Brain pericyte (primary cell): Measurements from ENCODE around the gene MEIS3.

Source experiments
- DNase-seq: peaks from one replicate; pipeline ENCODE4 v3.0.0-alpha.2; 2012; ENCODE audit warnings: low read depth, low spot score

MEIS3 gene

GRCh38 chr19:47419030-47419783, at the start of gene MEIS3:
MEIS3 (minus strand) TSS chr19:47419527; CDS start chr19:47419081, 446 bp downstream.
- DNase-seq = no peak

DNA sequence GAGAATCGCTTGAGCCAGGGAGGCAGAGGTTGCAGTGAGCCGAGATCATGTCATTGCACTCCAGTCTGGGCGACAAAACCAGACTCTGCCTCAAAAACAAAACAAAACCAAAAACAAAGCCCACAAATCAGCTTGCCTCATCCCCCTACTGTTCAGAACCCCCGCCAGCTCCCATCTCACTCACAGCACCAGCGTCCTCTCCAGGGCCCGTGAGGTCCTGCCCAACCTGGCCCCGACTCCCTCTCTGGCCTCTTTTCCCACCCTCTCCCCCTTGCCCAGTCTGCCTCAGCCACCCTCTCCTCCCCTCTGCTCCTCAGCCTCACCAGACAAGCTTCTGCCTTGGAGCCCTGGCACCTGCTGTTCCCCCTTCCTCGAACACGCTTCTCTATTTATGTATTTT, 48.6 kb upstream of the MEIS3 start:
- no peak for DNase-seq

GRCh38 chr19:47465957-47466356, 46.6 kb upstream of the MEIS3 start:
- no peak for DNase-seq

DNA sequence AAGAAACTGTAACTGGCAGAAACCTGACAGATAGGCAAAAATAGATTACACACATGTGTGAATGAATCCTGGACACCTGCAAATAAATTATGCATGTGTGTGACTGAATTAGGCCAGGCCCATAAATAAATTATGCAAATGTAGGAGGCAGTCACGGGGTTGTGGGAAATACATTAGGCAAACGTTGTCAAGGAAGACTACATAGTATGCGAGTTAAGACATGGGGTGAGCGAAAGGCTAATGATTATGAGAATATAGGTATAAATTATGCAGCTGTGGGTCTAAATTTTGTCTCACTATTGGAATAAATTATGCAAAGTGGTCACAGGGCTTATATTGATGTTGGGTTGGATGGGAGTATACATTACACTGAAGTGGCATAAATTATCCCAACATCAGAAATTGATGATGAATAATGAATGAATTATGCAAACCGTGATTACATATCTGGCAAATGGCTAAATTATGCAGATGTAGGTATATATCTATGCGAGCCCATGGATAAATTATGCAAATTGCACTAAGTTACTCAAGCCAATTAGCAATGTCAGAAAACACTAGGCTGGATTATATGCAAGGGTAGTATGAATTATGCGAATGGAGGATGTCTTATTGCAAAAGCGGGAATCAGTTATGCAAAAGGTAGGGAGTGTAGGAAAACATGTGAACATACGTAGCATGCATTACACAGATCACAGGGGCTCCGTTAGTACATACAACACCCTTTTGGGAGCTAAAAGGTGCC, 45.5 kb upstream of the MEIS3 start:
- no peak for DNase-seq

DNA sequence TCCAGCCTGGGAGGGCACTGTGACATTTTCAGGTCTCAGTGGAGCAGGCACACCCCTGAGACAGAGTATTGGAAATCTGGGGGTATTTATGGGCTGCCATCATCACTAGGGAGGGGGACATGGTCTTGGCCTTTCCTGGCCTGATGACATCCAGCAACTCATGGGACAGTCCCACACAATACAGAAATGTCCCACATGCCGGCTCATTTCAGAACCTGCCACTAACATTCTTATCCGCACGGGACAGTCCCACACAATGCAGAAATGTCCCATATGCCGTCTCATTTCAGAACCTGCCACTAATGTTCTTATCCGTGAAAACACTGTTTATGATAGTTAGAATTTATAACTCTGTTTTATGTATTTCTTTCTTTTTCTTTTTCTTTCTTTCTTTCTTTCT, 42.5 kb upstream of the MEIS3 start:
- no peak for DNase-seq

DNA sequence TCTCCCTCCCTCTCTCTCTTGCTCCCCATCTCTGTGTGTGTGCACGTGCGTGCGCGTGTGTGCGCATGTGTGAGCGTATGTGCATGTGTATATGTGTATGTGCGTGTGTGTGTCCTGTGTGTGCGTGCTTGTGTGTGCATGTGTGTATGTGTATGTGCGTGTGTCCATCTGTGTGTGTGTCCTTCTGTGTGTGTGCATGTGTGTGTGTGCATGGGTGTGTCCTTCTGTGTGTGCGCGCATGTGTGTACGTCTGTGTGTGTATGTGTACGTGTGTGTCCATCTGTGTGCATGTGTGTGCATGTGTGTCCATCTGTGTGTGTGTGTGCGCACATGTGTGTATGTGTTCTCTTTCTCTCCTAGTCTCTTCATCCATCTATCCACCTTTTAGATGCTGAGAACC, 40.1 kb upstream of the MEIS3 start:
- no peak for DNase-seq

- DNase-seq = no peak
Measured at GRCh38 chr19:47458672-47459071, 39.3 kb upstream of the MEIS3 start.

- no peak for DNase-seq
Measured at GRCh38 chr19:47456721-47457474, 37.6 kb upstream of the MEIS3 start.

DNA sequence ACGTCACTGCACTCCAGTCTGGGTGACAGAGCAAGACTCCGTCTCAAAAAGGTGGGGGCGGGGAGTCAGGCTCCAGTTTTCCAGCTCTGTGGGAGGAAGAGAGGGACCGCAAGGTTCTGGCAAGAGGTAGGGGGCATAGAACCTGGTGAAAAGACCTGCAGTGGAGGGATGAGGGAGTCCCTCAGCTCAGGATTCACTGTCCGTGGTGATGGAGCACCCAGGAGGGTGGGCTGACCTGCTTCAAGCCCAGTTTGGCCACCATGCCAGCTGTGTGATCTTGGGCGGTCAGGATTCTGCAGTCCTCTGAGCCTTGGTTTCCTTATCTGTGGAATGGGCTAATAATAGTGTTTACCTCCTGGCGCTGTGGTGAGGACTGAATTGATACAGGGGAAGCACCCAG, 31.2 kb upstream of the MEIS3 start:
- no peak for DNase-seq

GRCh38 chr19:47448360-47448727, 29.0 kb upstream of the MEIS3 start:
- no peak for DNase-seq

DNA sequence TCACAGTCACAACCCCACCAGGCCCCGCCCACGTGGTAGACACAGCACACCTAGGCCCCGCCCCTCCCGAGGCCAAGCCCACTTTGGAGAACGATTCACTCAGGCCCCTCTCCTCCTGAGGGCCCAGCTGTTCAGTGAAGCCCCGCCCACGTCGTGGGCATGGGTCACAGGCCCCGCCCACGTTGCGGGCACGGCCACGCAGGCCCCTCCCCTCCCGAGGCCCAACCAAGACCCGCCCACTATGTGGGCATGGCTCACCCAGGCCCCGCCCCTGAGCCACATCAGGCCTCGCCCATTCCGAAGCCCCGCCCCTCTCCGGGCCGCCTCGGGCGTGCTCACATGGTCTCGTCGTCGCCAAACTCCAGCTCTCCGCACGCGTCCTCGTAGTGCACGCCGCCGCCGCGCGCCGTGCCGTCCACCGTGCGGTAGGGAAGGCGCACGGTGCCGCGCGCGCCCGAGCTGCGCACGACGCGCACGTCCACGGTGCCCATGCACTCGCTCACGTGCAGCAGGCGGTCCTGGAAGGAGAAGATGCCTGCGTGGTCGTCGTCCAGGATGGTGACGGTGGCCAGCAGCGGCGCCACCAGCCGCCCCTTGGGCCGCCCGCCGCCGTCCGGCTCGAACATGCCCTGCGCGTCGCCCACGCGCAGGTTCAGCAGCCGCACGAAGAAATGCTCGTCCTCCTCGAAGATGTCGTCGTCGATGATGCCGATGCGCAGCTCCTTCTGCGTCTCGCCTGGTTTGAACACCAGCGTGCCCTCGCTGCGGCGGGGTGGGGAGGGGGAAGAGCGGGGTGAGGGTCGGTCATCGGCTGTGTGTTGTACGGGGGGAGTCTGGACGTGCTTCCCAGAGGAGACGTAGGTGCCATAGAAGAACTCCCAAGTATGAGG, 28.4 kb upstream of the MEIS3 start:
- no peak for DNase-seq

- DNase-seq = no peak
Measured at GRCh38 chr19:47446534-47447469, 27.5 kb upstream of the MEIS3 start.

GRCh38 chr19:47445937-47446402, 26.6 kb upstream of the MEIS3 start:
- DNase-seq = no peak

DNA sequence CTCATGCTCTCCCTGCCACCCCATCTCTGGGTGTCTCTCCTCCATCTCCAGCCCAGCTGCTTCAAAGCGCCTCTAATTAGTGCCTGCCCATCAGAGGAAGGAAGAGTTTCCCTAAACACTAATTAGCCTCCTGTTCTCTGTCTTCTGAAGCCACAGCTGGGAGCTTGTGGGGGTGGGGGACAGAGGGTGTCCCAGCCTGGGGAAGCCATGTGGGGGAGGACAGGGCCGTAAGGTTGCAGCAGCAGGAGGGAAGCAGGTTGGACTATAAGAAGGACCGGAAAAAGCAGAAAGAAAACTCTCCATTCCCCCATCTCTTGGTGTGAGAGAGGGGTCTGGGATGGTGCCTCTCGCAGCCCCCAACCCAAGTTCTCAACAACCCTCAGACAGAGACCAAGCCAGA, 26.2 kb upstream of the MEIS3 start:
- DNase-seq = no peak

DNA sequence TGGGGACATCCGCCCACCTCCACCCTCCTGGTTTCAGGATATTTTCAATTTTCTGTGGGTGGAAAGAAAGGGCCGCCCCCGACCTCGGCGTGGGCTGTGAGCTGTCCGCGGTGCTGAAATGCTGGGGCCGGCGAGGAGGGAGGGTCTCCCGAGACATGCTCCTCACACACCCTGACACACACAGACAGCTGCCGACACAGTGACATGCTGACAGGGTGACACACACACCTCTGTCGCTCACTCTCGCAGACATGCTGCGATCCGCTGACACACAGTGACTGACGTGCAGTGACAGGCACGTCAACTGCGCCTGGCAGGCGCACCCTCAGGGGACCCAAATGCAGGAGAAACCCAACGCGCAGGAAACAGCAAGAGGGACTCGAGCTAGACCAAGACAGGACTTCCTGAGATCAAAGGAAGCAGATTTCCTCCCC, 25.1 kb upstream of the MEIS3 start:
- no peak for DNase-seq

DNA sequence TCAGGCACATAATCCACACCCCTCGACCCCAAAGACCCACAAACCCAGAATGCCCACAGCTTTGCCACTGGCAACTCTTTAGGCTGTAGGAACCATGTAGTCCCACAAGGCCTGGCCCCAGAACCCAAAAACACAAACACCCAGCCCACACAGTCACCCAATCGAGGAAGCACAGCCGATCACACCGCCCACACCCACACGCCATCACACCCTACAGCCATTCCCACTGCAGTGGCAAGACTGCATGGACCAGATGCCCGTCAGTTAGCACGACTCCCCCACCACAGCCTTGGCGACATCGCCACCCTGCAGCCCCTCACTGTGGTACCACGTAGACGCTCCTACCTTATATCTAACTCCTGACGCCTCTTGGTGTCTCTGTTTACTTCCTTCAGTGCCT, 24.0 kb upstream of the MEIS3 start:
- DNase-seq = no peak

- DNase-seq = no peak
Measured at GRCh38 chr19:47438793-47439220, 19.5 kb upstream of the MEIS3 start.

DNA sequence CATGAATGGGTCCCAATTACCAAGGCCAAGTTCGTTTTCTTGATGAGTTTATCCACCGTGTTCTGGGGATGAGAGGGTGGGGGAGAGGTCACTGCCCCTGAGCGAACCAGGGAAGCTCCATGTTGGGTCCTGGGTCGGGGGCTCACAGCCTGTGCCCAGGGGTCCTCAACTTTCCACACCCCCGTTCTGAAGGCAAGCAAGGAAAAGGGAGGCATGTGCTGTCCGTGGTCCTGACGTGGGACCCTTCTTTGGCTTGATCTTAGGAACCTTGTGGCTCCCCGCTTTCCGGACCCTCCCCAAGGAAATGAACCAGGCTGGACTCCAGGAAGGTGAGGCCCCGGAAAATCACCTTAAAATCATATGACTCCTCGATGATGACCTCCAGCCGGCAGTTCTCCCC, 18.2 kb upstream of the MEIS3 start:
- DNase-seq = no peak

GRCh38 chr19:47436712-47437401, 17.5 kb upstream of the MEIS3 start:
- DNase-seq = no peak
